Measurements from ENCODE around the gene SH3BP1.
"Not testable (repeated sequence)": the region's sequence is repeated elsewhere in the genome, so short reads cannot be mapped to it uniquely, and the experiment has no call there.

The SH3BP1 gene

DNA sequence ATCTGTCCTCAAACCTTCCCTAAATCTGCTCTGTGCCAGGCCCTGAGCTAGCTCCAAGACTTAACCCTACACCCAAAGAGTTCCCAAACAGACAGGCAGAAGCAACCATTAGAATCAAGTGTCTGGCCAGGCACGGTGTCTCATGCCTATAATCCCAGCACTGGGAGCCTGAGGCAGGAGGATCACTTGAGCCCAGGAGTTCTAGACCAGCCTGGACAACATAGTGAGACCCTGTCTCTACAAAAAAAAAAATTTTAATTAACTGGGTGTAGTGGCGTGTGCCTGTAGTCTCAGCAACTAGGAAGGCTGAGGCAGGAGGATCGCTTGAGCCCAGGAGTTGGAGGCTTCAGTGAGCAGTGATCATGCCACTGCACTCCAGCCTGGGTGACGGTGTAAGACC is 17.1 kb downstream of the SH3BP1 start:
- H3K4me3 ChIP-seq (ENCODE audit: low read depth, low read length) = not testable (repeated sequence)

DNA sequence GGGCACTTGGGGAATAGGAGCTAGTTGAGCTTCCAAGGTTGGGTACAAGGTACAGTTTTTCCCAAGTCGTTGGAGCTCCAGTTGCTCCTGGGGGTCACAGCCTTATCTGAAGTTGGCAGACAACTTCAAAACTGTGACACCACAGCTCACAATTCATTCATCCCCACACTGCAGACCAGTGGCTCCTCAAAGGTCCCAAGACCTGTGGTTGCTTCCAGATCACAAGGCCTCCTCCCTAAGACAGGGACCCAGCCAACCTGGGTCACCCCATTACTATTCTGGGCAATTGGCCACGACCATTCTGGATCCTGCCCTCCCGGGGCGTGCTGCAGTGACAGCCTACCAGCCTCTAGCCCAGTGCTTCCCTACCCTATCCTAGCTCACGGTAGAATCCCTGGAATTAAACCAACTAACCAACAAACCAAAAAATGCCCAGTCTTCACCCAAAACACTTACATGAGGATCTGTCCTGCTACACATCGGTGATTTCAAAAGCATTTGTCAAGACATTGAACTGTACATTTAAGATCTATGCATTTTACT is 18.2 kb downstream of the SH3BP1 start:
- peak overlapping the region; percentile 38 for H3K4me3 ChIP-seq (ENCODE audit: low read depth, low read length)

DNA sequence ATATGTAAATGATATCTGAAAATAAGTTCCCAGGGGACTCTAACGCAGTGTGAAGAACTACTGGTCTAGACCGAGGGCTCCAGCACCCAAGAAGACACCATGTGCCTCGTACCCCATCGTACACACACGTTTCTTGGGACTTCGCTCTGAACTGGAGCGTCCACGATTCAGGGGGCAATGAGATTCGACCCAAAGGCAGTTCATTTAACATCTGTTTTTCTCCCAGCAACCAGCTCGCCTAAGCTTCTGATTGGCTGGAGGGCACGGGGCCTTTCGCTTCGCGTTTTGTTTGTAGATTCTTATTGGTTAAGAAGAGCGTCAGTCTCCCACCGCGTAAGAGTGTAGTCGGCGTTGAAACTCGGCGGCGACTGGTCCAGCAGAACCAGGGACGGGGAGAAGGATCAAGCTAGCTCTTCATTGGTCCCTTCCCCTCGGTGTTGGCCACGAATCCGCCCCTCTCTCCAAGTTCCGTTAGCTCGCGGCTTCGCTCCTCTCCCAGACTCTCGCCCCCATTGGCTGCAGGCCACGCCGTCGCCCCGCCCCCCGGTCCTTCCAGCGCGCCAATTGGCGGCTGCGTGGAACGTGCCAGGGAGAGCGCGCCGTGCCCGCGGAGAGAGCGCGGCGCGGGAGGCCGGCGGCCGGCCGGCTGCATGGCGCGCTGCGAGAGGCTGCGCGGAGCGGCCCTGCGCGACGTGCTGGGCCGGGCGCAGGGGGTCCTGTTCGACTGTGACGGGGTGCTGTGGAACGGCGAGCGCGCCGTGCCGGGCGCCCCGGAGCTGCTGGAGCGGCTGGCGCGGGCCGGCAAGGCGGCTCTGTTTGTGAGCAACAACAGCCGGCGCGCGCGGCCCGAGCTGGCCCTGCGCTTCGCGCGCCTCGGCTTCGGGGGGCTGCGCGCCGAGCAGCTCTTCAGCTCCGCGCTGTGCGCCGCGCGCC is 18.9 kb downstream of the SH3BP1 start, which contains the start of gene PDXP:
Gene PDXP (plus strand): TSS at position 591 of the 933 bp plus-strand sequence. CDS start 60 bp downstream, at position 651.
- H3K4me3 ChIP-seq (ENCODE audit: low read depth, low read length) = peak within 1 kb of the TSS; percentile 81

DNA sequence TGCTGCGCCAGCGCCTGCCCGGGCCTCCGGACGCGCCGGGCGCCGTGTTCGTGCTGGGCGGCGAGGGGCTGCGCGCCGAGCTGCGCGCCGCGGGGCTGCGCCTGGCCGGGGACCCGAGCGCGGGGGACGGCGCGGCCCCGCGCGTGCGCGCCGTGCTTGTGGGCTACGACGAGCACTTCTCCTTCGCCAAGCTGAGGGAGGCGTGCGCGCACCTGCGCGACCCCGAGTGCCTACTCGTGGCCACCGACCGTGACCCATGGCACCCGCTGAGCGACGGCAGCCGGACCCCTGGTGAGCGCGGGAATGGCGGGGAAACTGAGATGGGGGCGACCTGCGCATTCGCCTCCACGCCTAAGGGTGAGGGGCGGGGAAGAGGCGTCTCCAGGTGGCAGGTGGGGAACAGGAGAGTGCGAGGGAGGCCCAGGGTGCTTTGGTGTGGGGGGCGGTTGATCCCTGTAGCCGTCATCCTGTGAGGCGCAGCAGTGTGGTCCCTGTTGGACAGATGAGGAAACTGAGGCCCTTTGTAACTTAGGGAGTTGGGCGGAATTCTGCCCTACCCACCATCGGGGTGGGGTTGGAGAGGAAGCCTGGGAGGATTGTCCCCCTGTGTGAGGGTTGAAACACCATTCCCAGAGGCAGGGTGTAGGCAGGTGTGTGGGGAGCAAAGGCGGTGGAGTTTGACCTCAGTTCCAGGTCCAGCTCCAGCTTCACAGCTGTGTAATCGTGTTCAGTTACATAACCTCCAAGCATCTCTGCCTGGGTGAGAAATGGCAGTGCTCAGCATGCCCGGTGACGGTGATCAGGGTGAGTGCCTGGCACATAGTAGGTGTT is 19.8 kb downstream of the SH3BP1 start:
- peak overlapping the region; percentile 81 for H3K4me3 ChIP-seq (ENCODE audit: low read depth, low read length)

DNA sequence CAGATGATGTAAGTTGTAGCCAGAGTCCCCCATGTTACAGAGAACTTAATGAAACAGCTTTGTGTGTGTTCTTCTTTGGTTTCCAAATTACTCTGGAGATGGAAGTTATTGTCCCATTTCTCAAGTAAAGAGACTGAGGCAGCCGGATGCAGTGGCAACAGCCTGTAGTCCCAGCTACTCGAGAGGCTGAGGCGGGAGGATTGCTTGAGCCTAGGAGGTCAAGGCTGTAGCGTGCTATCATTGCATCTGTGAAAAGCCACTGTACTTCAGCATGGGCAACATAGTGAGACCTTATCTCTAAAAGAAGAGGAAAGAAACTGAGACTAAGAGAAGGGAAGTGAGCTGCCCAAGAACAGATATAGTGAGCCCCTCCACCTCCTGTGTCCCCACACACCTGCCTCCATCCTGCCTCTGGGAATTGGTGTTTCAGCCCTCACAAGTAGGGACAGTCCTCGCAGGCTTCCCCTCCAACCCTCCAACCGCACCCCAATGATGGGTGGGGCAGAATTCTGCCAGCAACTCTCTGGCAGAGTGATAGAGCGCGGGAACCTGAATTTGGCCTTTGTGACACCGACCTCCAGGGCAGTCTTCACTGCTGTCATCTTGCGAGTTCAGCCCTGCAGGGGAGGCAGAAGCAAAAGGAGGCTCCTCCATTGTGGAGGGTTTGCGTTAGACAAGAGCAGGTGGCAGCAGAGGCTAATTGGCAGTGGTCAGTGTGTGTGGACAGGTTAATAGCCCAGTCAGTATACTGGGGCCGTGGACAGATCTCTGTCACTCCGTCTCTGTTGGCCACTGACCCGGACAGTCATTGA is 20.6 kb downstream of the SH3BP1 start:
- peak overlapping the region; percentile 81 for H3K4me3 ChIP-seq (ENCODE audit: low read depth, low read length)

DNA sequence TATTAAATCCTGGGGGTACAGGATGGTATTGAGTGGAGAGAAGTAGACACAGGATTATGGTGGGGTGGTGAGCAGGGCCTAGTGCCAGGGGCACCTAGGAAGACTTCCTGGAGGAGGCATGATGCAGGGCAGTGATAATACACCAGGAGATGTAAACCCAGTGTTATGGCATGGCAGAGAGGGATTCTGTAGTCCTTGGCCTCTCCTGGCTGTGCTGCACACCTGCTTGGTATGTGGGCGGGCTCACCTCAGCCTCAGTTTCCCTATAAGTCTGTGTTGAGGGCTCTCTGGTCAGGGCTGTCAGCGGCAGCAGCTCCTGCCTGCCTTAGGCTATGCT is 21.2 kb downstream of the SH3BP1 start:
- H3K4me3 ChIP-seq (ENCODE audit: low read depth, low read length) = no peak overlapping the region

DNA sequence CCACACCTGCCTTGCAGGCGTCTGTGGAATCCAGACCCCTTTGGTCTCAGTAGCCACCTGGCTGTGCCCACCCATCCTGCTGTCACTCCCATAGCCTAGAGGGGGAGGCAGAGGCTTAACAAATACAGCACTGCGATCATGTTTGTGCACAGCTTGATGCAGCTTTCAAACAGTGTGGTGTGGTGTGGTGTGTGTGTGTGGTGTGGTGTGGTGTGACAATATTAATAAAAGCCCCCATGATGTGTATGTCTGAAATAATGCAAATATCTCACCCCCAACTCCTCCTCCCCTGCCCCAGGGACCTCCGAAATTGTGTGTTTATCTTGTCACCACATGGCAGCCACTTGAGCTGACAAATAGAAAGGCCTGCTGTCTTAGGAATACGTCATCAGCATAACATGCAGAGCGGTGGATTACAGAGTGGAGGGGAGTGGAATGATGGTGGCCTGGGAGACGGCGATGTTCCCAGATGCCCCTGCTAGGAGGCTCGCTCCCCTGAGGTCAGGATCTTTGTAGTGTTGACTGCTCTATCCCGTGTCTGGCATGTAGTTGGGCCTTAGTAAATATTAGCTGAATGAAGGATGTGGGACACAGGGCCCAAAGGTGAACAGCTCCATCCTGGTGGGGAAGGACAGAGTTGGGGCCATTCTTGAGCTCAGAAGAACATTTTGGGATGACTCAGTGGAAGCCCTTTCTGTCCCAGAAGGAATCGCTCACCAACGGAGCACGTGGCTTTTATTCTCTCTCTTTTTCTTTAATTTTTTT is 21.9 kb downstream of the SH3BP1 start:
- H3K4me3 ChIP-seq (ENCODE audit: low read depth, low read length) = no peak overlapping the region

DNA sequence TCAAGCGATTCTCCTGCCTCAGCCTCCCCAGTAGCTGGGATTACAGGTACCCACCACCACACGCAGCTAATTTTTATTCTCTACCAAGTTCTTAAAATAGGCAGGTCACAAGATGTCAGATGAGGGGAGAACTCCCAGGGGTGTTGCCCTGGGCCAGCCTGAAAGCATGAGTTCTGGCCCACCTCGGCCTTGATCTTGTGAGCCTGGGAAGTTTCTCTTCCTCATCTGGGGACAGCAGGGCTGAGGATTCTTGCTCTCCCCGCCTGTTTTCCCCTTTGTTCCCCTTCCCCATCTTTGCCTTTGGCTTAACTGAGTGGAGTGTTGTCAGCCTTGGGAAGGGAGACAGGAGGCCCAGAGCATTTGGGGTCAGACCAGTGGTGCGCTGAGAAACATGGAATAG is 22.6 kb downstream of the SH3BP1 start:
- H3K4me3 ChIP-seq (ENCODE audit: low read depth, low read length) = no peak overlapping the region

DNA sequence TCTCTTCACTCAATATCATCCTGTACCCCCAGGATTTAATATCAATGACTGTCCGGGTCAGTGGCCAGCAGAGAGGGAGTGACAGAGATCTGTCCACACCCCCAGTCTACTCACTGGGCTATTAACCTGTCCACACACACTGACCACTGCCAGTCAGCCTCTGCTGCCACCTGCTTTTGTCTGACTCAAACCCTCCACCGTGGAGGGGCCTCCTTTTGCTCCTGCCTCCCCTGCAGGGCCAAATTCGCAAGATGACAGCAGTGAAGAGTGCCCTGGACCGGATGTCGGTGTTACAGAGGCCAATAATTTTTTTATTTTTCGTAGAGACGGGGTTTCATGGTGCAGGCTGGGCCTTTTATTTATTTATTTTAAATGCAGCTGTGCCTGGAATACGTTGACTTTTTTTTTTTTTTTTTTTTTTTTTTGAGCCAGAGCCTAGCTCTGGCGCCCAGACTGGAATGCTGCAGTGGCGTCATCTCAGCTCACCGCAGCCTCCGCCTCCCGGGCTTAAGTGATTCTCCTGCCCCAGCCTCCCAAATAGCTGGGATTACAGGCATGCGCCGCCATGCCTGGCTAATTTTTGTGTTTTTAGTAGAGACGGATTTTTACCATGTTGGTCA is 24.2 kb downstream of the SH3BP1 start:
- no peak overlapping the region for H3K4me3 ChIP-seq (ENCODE audit: low read depth, low read length)

DNA sequence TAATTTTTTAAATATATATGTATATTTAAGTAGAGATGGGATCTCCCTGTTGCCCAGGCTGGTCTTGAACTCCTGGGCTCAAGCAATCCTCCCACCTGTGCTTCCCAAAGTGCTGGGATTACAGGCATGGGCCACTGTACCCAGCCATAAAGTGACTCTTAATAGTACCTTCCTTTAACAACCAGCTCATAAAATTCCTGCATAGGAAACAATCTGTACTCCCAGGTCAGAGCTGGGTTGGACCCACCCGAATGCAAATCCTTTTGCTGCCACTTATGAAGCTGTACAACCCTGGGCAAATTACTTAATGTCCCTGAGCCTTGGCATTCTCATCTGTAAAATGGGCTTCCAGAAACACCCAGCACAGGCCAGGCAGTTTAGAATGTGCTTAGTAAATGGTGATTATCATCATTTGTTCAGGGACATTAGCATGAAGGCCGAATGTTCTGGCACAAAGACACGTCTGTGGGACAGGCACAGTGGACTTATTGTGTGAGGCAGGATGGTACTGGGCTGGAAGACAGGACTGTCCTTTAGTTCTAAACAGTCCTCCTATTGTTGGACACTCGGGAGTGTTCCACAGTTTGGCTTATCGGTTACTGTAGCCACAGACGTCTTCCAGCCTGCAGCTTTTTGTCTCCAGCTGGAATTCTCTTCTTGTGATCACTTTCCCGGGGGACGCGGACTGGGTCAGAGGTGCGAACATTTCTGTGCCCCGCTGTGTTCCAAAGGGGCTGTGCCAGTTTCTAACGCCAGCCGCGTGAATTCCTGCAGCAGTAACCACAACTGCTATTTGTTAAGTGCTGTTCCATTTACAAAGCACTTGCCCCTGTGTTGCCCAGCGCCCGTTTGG is 25.0 kb downstream of the SH3BP1 start:
- H3K4me3 ChIP-seq (ENCODE audit: low read depth, low read length) = no peak overlapping the region

DNA sequence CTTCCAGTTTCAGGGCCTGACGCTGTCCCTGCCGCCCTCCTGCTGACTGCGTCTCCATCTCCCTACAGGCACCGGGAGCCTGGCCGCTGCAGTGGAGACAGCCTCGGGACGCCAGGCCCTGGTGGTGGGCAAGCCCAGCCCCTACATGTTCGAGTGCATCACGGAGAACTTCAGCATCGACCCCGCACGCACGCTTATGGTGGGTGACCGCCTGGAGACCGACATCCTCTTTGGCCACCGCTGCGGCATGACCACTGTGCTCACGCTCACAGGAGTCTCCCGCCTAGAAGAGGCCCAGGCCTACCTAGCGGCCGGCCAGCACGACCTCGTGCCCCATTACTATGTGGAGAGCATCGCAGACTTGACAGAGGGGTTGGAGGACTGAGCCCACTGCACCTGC is 26.0 kb downstream of the SH3BP1 start:
- H3K4me3 ChIP-seq (ENCODE audit: low read depth, low read length) = no peak overlapping the region

DNA sequence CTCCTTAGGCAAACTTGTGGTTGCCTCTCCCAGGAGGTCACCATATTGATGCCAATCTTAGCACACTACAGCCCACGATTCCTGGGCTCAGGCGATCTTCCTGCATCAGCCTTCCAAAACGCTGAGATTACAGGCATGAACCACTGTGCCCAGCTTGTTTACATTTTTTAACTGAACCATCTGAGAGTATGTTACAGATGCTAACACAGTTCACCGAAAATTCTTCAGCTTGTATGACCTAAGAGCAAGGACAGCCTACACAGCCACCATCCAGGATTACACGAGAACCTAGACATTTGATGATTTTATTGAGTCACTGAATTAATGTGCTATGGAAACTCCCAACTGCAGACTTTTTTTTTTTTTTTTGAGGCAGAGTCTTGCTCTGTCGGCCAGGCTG is 30.1 kb downstream of the SH3BP1 start:
- no peak overlapping the region for H3K4me3 ChIP-seq (ENCODE audit: low read depth, low read length)

DNA sequence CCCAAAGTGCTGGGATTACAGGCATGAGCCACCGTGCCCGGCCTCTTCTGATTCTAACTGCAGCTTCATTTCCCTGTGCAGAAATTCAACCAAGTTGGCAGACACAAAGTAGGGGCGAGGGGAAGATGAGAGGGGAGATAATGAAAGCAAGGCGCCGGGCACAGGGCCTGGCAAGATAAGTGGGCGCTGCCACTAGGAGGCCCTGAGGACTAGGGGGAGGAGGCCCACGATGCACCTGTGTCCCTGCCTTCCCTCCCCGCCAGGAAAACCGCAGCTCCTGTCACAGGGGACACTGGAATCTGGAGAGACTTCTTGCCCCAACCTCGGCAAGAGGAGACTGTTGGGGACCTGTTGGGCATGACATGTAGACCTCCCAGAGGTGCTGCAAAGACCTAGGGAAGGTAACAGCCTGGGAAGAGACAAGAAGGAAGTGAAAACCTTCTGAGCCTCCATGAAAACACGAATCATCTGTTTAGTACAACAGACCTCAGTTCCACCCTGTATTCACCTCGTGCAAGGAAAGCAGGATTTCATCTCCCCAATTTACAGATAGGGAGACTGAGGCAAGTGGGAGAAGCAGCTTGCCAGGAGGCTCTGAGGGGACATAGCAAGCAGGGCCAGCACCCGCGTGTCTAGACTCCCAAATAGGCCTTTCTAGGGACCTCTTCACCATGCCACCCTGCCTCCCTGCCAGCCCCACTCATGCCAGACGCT is 32.9 kb downstream of the SH3BP1 start:
- no peak overlapping the region for H3K4me3 ChIP-seq (ENCODE audit: low read depth, low read length)

DNA sequence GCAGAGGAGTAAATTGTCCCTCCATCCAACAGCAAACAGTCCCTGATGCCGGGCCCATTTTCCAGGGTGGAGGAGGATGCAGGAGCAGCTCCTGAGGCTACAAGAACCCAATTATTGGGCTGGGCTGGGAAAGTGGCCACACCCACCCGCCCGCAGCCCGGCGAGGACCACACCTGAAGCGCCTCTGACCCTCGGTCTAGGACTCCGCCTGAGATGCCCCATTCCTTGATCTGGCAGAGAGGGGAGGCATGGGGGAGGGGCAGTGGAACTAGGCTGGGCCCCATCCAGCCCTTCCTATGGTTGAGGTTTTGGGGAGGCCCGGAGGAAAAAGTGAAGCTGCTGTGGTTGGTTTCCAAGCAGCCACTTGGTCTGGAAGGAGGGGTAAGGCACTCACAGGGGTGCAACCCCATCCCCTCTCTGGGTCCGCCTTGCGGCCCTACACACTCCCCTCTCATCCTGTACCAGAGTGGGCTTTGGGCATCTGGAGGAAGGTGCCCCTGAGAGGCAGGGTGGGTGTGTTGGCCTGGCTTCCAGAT is 33.5 kb downstream of the SH3BP1 start:
- H3K4me3 ChIP-seq (ENCODE audit: low read depth, low read length) = no peak overlapping the region

DNA sequence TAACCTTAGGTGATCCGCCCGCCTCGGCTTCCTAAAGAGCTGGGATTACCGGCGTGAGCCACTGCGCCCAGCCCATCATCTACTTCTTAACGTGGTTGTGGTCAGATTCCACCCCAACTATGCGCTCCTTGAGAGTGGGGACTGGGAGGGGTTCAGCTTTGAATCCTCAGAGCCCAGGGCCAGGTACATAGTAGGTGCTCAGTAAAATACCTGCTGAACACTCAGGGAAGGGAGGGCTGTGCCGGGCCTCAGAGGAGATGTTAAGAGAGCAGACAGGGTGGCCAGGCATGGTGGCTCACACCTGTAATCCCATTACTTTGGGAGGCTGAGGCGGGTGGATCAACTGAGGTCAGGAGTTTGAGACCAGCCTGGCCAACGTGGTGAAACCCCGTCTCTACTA is 34.8 kb downstream of the SH3BP1 start:
- no peak overlapping the region for H3K4me3 ChIP-seq (ENCODE audit: low read depth, low read length)

DNA sequence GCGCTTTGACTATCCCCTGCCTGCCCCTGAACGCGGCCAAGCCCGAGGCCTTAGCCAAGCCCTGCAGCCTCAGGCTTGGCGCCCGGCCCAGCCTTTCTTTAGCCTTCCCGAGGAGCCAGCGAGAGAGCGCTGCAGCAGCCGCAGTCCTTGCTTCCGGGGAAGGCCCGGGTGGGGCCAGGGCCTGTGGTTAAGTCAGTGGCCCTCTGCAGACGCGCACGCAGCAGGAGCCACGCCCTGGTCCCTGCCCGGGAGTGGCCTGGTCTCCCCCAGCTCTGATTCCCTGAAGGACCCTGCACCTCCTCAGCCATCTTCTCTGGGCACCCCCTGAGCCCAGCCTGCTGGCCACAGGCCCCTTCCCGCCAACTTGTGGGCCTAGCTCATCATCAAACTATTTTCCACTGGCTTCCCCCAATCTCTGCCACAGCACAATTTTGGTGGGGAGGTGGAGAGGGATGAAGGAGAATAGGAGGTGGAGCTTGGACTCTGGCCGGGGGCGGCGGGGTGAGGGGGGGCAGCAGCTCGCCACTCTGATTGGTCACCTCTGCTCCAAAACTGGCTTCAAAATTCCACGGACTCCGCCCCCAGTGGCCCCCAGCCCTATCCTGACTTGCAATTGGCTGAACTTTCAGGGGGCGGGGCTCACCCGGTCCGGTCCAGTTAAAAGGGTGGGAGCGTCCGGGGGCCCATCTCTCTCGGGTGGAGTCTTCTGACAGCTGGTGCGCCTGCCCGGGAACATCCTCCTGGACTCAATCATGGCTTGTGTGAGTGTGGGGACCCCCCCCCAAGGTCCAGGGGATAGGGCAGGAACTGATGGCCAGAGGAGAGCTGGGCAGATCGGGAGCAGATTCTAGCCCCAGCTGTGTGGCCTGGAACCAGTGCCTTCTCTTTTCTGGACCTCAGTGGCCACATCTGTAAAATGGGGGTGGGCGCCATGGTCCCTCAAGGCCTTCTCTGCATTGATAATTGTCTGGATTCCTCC is 35.8 kb downstream of the SH3BP1 start, which contains the start of gene LGALS1:
Gene LGALS1 (plus strand): TSS at position 686 of the 979 bp plus-strand sequence. CDS start 67 bp downstream, at position 753.
- no peak within 1 kb of the TSS for H3K4me3 ChIP-seq (ENCODE audit: low read depth, low read length)
